SH-SY5Y (cell line): ENCODE results near the gene NR5A2.

Source experiments
- GATA2 ChIP-seq: IDR thresholded peaks from 2 replicates; pipeline ENCODE4 v1.6.1; 2011; ENCODE audit warnings: mild to moderate bottlenecking, low read depth, low read length
- GATA3 ChIP-seq: IDR thresholded peaks from 2 replicates; pipeline ENCODE4 v1.6.1; 2011; ENCODE audit warnings: low read depth, mild to moderate bottlenecking, low read length, moderate library complexity

NR5A2 gene

DNA sequence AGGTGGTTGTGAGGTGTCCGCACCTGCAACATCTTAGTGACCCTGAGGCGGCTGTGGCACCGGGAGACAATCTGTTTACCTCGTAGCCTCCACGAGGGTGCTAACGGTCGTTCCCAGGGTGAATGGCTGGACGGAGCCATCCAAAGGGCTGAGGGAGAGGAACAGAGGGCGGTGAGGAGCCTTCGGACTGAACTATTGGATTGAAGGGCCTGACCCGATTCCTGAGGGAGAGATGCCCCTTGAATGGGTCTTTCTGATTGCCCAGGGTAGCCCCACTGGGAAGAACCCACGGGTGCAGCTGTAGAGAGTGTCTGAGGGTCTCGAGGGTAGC, 2.3 kb downstream of the NR5A2 start:
- TF ChIP-seq GATA2: no peak
- TF ChIP-seq GATA3: no peak

DNA sequence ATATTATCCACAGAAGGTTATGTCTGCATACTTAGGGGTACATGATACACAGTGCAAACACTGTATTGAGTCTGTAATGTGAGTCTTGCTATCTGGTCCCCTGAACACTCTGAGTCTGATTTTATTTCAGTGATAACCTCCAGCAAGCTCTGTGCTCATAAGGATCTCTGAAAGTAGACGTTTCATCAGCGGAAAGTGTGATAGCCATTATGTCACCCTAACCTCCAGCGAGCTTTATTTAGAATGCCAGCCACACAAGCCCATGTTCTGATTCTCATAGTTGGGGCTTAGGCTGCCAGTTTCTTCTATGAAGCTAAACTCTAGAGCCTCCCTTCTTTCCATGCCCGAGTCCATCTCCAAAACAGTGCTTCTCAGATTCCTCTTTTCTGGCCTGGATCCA, 3.3 kb downstream of the NR5A2 start:
- TF ChIP-seq GATA2: no peak

DNA sequence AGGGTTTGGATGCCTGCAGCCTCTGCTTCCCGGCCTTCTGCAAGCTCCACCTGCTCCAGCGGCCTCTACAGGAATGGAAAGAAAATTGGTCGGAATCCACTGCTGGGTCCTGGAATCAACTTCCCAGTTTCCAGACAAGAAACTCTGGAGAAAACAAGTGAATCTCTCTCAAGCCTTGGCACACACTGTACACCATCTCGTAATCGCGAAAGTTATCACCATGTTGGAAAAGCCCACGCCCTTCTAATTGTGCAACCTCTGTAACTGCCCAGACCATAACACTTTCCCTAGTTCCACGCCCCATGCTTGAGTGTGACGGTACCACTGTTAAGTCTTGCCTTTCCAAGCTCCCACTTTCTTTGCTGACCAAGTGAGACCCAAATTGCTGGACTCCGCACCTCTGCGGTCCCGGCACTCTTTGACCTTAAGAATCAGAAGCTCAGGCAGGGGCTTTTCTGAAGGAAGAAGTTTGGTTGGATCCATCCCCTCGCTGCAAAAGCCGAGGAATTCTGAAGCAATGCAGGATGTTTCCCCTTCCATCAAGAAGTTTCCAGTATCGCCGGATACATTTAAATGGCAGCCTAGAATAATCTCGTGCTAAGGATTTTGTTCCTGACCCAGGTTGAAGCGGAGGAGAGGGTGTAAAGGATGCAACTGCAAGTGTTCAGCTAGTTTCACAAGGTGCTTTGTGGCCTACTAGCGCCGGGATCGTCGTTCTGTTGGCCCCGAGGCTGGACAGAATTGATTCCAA, 6.2 kb downstream of the NR5A2 start:
- TF ChIP-seq GATA3 (no peak), GATA2 (no peak)

DNA sequence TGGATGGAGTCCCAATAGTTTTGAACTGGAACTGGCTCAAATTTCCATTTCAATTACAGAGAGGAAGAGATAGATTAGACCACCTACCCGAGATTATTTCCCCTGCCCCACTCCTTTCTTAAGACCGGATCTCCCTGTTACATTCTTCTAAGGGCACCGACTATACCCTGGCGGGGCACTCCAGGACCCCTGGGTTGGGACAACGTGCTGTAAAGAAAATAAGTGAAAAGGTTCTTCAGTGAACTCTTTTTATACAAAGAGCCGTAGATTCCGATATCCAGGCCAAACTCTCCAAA, 6.7 kb downstream of the NR5A2 start:
- TF ChIP-seq GATA2: no peak
- no peak for TF ChIP-seq GATA3

DNA sequence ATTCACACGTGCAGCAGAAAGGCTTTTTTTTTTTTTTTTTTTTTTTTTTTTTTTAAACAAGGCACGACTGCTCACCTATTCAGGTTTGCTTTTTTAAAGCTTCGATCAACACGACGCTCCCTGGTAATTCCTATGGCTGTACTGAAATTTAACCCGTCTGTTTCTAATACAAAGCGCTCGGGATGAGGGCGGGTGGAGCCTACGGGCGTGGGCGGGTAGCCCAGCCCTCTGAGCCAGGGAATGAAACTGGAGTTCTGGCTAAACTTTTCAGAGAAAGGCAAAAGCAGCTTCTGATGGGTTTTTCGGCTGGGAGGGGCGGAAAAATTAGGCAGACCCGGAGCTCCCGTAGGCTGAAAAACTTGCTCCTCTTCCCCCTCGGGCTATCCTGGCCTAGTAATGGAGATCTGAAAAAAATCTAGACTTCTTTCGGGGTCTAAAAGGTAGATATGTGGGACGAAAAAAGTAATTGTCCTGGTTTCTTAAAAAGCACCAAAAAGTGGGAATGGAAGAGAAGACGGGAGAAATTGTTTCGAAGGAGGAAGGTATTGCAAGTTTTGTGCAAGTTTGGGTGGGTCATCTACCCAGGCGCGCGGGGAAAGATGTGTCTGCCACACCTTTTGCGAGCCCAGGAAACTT, 7.4 kb downstream of the NR5A2 start:
- TF ChIP-seq GATA2 (no peak), GATA3 (no peak)

DNA sequence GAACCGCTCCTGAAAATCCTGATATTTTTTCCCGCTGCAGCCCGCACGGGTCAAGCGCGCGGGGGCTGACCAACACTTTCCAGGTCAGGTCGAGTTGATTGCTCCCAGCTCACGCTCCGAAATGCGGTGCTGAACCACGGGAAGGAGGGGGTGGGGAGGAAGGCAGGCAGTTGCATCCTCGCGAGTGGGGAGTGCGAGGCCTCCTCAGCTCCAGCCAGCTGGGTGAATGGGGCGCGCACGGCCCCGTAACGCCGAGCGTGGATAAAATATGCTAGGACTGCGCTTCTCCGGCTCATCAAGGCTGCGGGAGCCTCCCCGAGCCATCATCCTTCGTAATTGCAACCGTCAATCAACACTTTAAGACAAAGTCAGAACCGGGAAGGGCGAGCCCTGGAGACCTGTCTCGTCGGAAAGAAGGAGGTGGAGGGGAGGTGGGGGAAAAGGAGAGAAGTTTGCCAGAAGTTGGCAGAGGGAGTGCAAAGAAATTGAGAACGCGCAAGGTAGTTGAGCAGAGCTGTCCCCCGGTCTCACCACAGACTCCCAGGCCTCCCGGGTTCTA, 8.0 kb downstream of the NR5A2 start:
- TF ChIP-seq GATA3: no peak
- no peak for TF ChIP-seq GATA2

DNA sequence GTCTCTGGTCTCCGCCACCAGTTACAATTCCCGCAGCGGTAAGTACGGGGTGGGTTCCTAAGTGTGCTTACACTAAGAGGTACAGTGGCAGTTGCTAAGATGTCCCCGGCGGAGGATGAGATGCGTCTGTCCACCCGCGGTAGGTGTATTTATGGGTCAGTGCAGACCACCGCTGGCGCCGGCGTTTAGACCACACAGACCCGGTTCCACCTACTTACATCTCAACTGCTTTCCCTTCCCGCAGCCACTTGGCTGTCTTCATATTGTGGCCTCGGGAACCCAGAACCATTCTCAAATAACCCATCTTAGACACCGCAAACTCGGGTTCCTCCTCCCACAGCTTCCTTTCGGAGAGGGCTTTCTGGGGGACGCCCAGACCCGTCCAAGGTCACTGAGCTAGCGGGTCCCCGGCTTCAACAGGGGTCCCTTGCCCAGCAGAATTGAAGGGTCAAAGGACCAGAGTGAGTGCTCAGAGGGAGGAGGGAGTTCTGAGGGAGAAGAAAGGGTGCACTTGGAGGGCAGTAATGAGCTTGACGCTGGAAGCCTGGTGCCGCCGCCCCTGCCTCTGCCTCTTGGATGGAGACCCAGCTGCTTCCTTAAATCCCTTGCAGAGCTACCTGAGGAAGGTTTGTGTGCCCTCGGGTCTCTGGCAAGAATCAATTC, 8.6 kb downstream of the NR5A2 start:
- TF ChIP-seq GATA3: no peak
- TF ChIP-seq GATA2: no peak

DNA sequence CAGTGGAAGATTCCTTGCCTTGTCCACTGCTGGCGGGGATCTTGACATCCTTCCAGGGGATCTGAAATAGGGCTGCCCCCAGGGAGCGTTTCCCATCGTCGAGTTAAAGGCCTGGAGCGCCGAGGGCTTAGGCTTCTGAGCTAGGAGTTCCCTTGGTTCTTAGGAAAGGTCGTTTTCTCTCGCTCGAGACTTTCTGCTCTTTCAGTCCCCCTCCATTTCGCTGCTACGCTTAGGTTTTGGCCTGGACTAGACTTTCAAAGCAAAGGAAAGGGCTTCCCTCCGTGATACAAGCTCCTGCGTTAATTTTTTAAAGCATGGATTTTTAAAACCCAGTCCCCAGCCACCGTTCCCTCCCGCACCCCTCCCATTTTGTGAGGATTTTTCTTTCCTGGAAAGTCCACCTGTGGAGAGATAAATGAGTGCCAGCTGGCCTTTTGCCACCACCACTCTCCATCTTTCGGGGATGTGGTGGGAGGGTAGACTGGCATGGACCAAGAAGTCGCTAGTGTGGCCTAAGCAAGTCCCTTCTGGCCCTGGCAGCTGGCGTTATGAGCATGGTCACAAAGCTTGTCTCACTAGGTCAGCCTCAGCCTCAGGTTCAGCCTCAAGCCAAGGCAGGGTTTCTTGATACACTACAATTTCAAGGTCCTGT, 9.2 kb downstream of the NR5A2 start:
- TF ChIP-seq GATA3 (no peak), GATA2 (no peak)

DNA sequence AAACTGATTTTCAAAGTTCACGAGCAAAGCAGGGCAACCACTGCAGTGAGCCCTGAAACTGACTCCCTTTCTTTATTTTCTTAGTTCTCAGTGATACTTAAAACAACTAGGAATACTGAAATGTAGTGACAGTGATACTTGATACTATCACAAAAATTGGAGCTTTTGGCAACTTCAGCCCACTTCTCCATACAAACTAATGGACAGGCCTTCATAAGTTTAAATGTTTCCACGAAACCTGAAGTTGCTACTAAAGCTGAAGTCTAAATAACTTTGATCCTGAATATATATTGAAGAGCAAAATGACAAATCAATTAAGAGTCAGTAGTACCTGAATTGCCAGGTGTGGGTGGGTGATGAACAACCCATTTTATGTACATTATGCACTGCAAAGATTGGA, 10.0 kb downstream of the NR5A2 start:
- no peak for TF ChIP-seq GATA3
- TF ChIP-seq GATA2: no peak

DNA sequence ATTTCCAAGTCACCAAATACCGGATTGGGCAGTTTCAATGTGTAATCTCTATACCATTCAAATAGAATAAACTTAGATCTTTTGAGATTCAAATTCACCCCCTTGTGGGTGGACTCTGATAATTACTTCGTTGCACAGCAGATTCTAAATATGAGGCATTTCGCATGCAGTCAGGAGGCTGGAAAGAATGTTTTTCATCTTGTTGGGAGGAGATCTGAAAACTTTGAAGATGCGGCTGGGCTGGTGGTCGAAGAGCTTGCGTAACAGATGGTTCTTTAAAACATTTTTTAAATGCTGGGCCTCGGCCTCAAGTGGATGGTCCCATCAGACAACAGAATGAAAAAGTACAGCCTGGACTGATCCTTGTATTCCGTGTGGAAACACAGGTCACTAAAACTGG, 10.4 kb downstream of the NR5A2 start:
- TF ChIP-seq GATA3: no peak
- no peak for TF ChIP-seq GATA2

DNA sequence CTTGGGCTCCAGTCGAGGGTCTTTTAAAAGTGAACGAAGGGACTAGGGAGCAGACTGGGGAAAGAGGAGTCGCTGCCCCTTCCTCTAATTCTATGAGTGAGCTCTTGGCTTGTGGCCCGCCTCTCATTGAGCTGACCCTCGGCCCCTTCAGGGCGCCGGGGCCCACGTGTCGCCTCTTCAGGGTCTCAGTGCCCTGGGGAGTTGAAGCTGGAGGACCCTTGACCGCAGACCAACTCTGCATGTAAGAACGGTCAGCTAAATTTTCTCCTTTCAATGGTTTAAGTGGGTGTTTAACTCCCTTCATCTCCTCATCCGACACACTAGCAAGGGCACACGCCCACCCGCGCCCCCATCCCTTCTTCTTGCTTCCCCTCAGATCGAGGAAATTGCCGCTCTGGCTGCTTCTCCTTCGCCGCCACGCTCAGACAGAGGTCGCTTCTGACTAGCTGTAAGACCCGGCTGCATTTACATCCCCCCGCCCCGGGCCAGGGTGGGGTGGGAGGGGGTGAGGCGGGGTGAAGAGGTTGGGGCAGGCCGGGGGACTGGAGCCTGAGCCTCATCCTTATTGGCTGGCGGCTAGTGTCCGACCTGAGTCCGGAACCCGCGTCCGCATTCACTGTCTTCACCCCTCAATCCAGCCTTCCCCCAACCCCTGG, 10.9 kb downstream of the NR5A2 start:
- no peak for TF ChIP-seq GATA2
- no peak for TF ChIP-seq GATA3

DNA sequence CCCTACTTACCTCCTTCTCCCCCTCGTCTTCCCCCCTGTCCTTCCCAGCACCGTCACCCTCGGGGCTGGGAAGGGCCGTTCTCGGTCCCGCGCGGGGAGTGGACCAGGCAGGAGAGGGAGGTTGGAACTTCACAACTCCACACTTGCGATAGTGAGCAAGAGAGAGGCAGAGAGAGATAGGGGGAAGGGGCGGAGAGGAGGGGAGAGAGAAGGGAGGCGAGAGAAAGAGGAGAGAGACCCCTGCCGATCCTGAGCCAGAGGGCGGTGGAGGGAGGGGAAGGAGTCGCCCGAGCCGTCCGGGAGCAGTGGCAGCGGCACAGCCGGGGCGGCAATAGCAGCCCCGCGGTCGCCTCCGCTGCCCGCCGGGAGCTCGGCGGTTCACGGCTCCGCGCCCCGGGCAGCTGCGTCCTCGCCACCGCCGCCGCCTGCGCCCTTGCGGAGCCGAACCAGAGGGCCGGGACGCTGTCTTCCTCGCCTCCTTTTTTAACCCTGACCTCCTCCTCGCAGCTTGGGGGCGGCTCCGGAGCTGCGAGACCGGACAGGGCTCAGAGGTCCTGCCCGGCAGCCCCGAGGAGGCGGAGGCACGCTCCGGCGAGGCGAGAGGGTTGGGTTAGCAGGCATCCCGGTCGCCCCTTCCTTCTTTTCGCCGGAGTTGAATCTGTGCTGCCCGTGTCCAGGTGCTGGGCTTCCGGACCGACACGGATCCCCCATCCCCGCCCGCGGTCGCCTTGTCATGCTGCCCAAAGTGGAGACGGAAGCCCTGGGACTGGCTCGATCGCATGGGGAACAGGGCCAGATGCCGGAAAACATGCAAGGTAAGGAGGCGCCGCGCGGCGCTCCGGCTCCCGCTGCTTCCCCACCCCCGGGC, 11.7 kb downstream of the NR5A2 start:
- TF ChIP-seq GATA3: no peak

DNA sequence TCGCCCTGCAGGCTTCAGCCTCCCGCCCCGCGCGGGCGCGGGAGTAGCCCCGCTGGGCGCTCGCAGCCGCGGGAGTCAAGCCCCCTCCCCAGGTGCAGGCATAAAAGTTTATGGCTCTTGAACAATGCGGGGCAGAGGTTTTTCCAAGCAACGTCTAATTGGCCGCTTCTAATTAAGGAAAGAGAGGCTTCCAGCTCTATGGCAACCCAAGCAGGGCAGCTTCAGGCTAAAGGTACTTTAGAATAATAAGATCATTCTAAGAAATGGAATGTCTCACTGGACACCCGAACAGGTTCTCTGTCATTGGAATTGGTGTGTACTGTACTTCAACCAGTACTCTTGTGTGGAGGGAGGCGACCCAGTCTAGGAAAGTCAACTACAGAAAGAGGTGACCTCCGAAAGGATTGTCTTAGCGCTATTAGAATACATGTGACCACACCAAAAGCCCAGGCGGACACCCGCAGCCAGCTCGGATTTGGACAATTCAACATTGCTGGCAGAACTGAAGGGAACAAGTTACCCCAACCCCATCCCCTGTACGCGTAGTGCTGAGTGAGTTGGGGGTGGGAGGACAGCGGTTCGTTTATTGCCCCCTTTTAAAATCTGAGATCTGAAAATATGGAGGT, 12.5 kb downstream of the NR5A2 start:
- TF ChIP-seq GATA2 (no peak), GATA3 (no peak)
